GM12878 (cell line): ENCODE data around the gene RAB26. TPM values are rescaled to one million over a fixed set of nuclear protein-coding genes. Genes with fewer than 3 reads are reported as not detected.

Experiments used
- ATAC-seq: fragments of 200-7000 bp; cut with Tn5 transposase; 3 replicates; pipeline ENCODE4 v1.9.1; 2020; ENCODE audit warnings: mild to moderate bottlenecking, moderate library complexity
- BruUV-seq: library from RNA; stranded (reverse); fragments of 400-500 nt; replicated peaks from 2 replicates; lab custom pipeline; 2021; lab: Mats Ljungman, UMichigan
- CTCF ChIA-PET: fragments of 300-600 bp; sonication (Branson Sonifier 250); formaldehyde crosslinking; extraction: SDS; loops from one replicate; lab custom pipeline; 2021; ENCODE audit warnings: inconsistent platforms; lab: Yijun Ruan, JAX
- POLR2A ChIA-PET: fragments of 350-600 bp; formaldehyde crosslinking; extraction: SDS; loops from one replicate; lab custom pipeline; 2021; ENCODE audit warnings: inconsistent platforms; lab: Charles Lee
- RAD21 ChIA-PET: fragments of 300-600 bp; sonication (Branson Sonifier 250); formaldehyde crosslinking; loops from one replicate; lab custom pipeline; 2023; ENCODE audit warnings: antibody characterized with exemption; ENCODE audit not compliant: unreplicated experiment; lab: Charles Lee
- SMC1A ChIA-PET: fragments of 300-600 bp; sonication (Branson Sonifier 250); formaldehyde crosslinking; loops from one replicate; lab custom pipeline; 2023; ENCODE audit not compliant: unreplicated experiment, uncharacterized antibody; lab: Charles Lee
- DNase-seq: peaks from one replicate; pipeline ENCODE4 v3.0.0-alpha.2; 2011; ENCODE audit warnings: low read depth, low spot score
- FAIRE-seq: peaks from 3 replicates; lab custom pipeline; 2011; peaks lifted over from hg19 to GRCh38; lab: Jason Lieb, UNC
- H2AFZ ChIP-seq: 2 replicates; pipeline ENCODE4 v1.6.0; 2011; ENCODE audit warnings: low read depth, low read length, control low read depth; ENCODE audit not compliant: control insufficient read depth
- H3K27ac ChIP-seq: 2 replicates; pipeline ENCODE4 v1.5.1; 2011; ENCODE audit warnings: control low read depth; ENCODE audit not compliant: control insufficient read depth, insufficient read depth
- H3K27me3 ChIP-seq, 2 experiments: replicated peaks in 1 of 2; 2 replicates each; pipeline versions ENCODE4 v1.6.0 to v1.6.1; 2011; ENCODE audit warnings: low read length in 1 of 2; ENCODE audit not compliant: control insufficient read depth in 2 of 2, insufficient read depth in 2 of 2
- H3K36me3 ChIP-seq, 2 experiments: 2 replicates each; pipeline ENCODE4 v1.5.1; 2011; ENCODE audit warnings: low read length in 1 of 2; ENCODE audit not compliant: control insufficient read depth in 2 of 2, insufficient read depth in 2 of 2
- H3K4me1 ChIP-seq: 2 replicates; pipeline ENCODE4 v1.6.1; 2011; ENCODE audit warnings: mild to moderate bottlenecking, low read length, moderate library complexity, mixed read lengths; ENCODE audit not compliant: control insufficient read depth, insufficient read depth
- H3K4me2 ChIP-seq: 2 replicates; pipeline ENCODE4 v1.6.0; 2011; ENCODE audit warnings: control low read depth; ENCODE audit not compliant: control insufficient read depth, insufficient read depth
- H3K4me3 ChIP-seq: fragments of 200-600 bp; sonication (generic); 2 replicates; pipeline ENCODE4 v1.5.1; 2016
- H3K79me2 ChIP-seq: 2 replicates; pipeline ENCODE4 v1.6.0; 2011; ENCODE audit warnings: low read length; ENCODE audit not compliant: control insufficient read depth, insufficient read depth
- H3K9ac ChIP-seq: 2 replicates; pipeline ENCODE4 v1.8.0; 2011; ENCODE audit warnings: low read length, control low read depth, mixed read lengths; ENCODE audit not compliant: control insufficient read depth, insufficient read depth
- H3K9me3 ChIP-seq: replicated peaks from 3 replicates; pipeline ENCODE4 v1.5.1; 2011; ENCODE audit warnings: mild to moderate bottlenecking, low read length; ENCODE audit not compliant: control insufficient read depth, insufficient read depth
- H4K20me1 ChIP-seq: 2 replicates; pipeline ENCODE4 v1.6.0; 2011; ENCODE audit not compliant: control insufficient read depth, insufficient read depth
- ATF7 ChIP-seq: fragments of 450-650 bp; IDR thresholded peaks from 2 replicates; pipeline ENCODE4 v1.6.1; 2016; ENCODE audit warnings: low read depth, mild to moderate bottlenecking
- BHLHE40 ChIP-seq, 2 experiments: fragments of 450-650 bp in 1 of 2; IDR thresholded peaks; 2 replicates each; pipeline ENCODE4 v1.6.1; 2011 to 2017; ENCODE audit warnings: low read depth in 2 of 2, borderline replicate concordance in 1 of 2, improper control_type of control experiment in 1 of 2, low read length in 1 of 2, mild to moderate bottlenecking in 1 of 2
- BMI1 ChIP-seq: fragments of 450-650 bp; IDR thresholded peaks from 2 replicates; pipeline ENCODE4 v1.6.1; 2016; ENCODE audit warnings: mild to moderate bottlenecking, moderate library complexity, borderline replicate concordance
- CHD4 ChIP-seq: fragments of 200-600 bp; sonication (generic); IDR thresholded peaks from 2 replicates; pipeline ENCODE4 v1.6.1; 2016; ENCODE audit warnings: mild to moderate bottlenecking
- JUNB ChIP-seq: IDR thresholded peaks from 2 replicates; pipeline ENCODE4 v1.6.1; 2016; ENCODE audit warnings: antibody characterized with exemption, mild to moderate bottlenecking
- KLF5 ChIP-seq: fragments of 450-650 bp; IDR thresholded peaks from 2 replicates; pipeline ENCODE4 v1.6.1; 2014; ENCODE audit warnings: mild to moderate bottlenecking; ENCODE audit not compliant: partially characterized antibody
- MYB ChIP-seq: fragments of 150-350 bp; IDR thresholded peaks from 2 replicates; pipeline ENCODE4 v1.6.1; 2014; ENCODE audit warnings: mild to moderate bottlenecking, low read depth, low read length, borderline replicate concordance
- NBN ChIP-seq: fragments of 450-650 bp; IDR thresholded peaks from 2 replicates; pipeline ENCODE4 v1.6.1; 2016
- RAD21 ChIP-seq: IDR thresholded peaks from 2 replicates; pipeline ENCODE4 v1.6.1; 2011; ENCODE audit warnings: mild to moderate bottlenecking, low read depth, low read length, moderate library complexity; ENCODE audit not compliant: insufficient read depth
- RAD51 ChIP-seq: fragments of 450-650 bp; IDR thresholded peaks from 2 replicates; pipeline ENCODE4 v1.6.1; 2016; ENCODE audit warnings: moderate library complexity, mild to moderate bottlenecking, inconsistent platforms
- SIN3A ChIP-seq: IDR thresholded peaks from 2 replicates; pipeline ENCODE4 v1.6.1; 2012; ENCODE audit warnings: low read depth, low read length, improper control_type of control experiment
- SMC3 ChIP-seq: IDR thresholded peaks from 2 replicates; pipeline ENCODE4 v1.6.1; 2011; ENCODE audit warnings: low read length, improper control_type of control experiment, borderline replicate concordance
- SREBF2 ChIP-seq: IDR thresholded peaks from 2 replicates; pipeline ENCODE4 v1.6.1; 2012; ENCODE audit warnings: mild to moderate bottlenecking, low read length
- WGBS: methylation state at CpG from one replicate; pipeline ENCODE4 v1.1.6; 2016; ENCODE audit warnings: low lambda C conversion rate; ENCODE audit not compliant: insufficient replicate concordance, insufficient coverage; ENCODE audit errors: missing lambda C conversion rate; 5-methylcytosine and 5-hydroxymethylcytosine counted together
- in situ Hi-C: fragments of 300-500 bp; cut with MboI; formaldehyde crosslinking; loops from 9 replicates; pipeline ENCODE4 v1.14.3; 2018; ENCODE audit warnings: mixed read lengths
- intact Hi-C: fragments of 100-400 bp; cut with micrococcal nuclease; formaldehyde crosslinking; loops from one replicate; pipeline ENCODE4 v1.14.2; 2022; ENCODE audit not compliant: unreplicated experiment
- polyA plus RNA-seq, 11 experiments: library from polyadenylated mRNA; depleted of rRNA in 4 of 11; unstranded in 6 of 11; stranded (reverse) in 5 of 11; fragments of >200 nt; fragmentation: Nextera tagmentation in 4 of 11; fragmentation: Illumina TruSeq in 1 of 11; extraction: Ambion mirVana in 4 of 11; extraction: Trizol in 1 of 11; gene quantifications; 1 replicate in 1 of 11; 2 replicates in 10 of 11; pipeline versions ENCODE4 v1.2.1 to v1.2.3, GENCODE V29; 2011 to 2016; ENCODE audit warnings: inconsistent platforms in 2 of 11, missing spikeins in 2 of 11, low read depth in 1 of 11
- total RNA-seq, 4 experiments: library from RNA; depleted of rRNA in 3 of 4; stranded (reverse); fragments of >200 nt in 3 of 4; fragmentation: Illumina TruSeq in 1 of 4; extraction: Trizol in 1 of 4; gene quantifications; 2 replicates each; pipeline versions ENCODE4 v1.2.1 to v1.2.3, GENCODE V29; 2013 to 2021
- TF ChIP-seq, protein P1 (sequence below): fragments of 450-650 bp; IDR thresholded peaks from 2 replicates; pipeline ENCODE4 v1.6.1; 2016; ENCODE audit warnings: mild to moderate bottlenecking, moderate library complexity, borderline replicate concordance
- TF ChIP-seq, protein P2 (sequence below): IDR thresholded peaks from 2 replicates; pipeline ENCODE4 v1.6.1; 2011; ENCODE audit warnings: mild to moderate bottlenecking, low read depth, low read length, moderate library complexity; ENCODE audit not compliant: insufficient replicate concordance
- TF ChIP-seq, protein P3 (sequence below): fragments of 450-650 bp; IDR thresholded peaks from 2 replicates; pipeline ENCODE4 v1.6.1; 2016; ENCODE audit warnings: mild to moderate bottlenecking
- TF ChIP-seq, protein P4 (sequence below): fragments of 450-650 bp; IDR thresholded peaks from 2 replicates; pipeline ENCODE4 v1.6.1; 2017; ENCODE audit warnings: mild to moderate bottlenecking, low read depth, inconsistent platforms; ENCODE audit not compliant: poor library complexity, severe bottlenecking

Gene RAB26
- total and polyA plus RNA-seq, 10 of the 15 experiments (the other 5 are each of a cell fraction or from before 2014, with no cell fraction given), result 0.13 to 4.5 (median 0.33) TPM; not detected in 1

DNA sequence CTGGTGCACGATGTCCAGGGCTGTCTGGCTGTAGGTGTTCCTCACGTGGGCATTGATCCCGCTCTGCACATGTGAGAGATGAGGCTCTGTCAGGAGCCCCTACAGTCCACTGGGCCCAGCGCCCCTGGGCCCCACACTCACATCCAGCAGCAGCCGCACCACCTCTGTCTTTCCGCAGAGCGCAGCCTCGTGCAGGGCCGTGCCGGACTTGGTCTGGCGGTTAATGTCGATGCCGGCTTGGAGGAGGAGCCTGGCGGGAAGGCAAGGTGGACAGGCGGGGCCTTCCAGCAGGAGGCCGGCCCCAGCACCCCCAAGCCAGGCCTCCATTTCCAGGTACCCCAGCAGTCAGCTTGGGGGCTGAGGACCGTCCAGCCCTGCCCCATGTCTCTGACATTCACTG, 38.8 kb downstream of the RAB26 start:
- RAD21 ChIA-PET, result no interaction called here
- intact Hi-C loops (no loop called here), in situ Hi-C loops (no loop called here)
- H3K79me2 ChIP-seq, result no peaks in the 10 kb centered on the region
- SMC1A ChIA-PET, result no interaction called here
- H3K27me3 ChIP-seq, result no peaks in the 10 kb centered on the region; a peak in 1 of 4 replicates
- no peak for ATAC-seq
- CTCF ChIA-PET, result interaction anchor here (0.6 kb wide), 1 partner anchor 233 kb away, joined by 3 read pairs; the partner anchor contains the start of gene RPL3L
- BruUV-seq, result no TSS peak
- no peak overlapping the region for H3K9ac ChIP-seq
- H3K4me3 ChIP-seq, result no peak overlapping the region
- no peak overlapping the region for H3K27ac ChIP-seq
- no peaks in the 10 kb centered on the region for H3K36me3 ChIP-seq
- no peaks in the 10 kb centered on the region for H3K9me3 ChIP-seq
- no peak overlapping the region for H2AFZ ChIP-seq
- 78% methylated on average over 17 of the region's 17 CpGs for WGBS
- POLR2A ChIA-PET, result no interaction called here
- no peak for FAIRE-seq
- no peak for DNase-seq
- H3K4me1 ChIP-seq, result no peaks in the 10 kb centered on the region
- no peak overlapping the region for H3K4me2 ChIP-seq
- no peaks in the 10 kb centered on the region for H4K20me1 ChIP-seq
- TF ChIP-seq SMC3 (no peak), SIN3A (no peak), BMI1 (no peak), ATF7 (no peak), NBN (no peak), RAD21 (no peak), SREBF2 (no peak), BHLHE40 (IDR thresholded peaks at IDR 0.05; ENCODE audit: borderline replicate concordance in 1 of 2, low read depth in 2 of 2, low read length in 1 of 2) (no peak), MYB (no peak), RAD51 (no peak), KLF5 (no peak), JUNB (no peak), CHD4 (no peak)
- TF ChIP-seq, protein P1, sequence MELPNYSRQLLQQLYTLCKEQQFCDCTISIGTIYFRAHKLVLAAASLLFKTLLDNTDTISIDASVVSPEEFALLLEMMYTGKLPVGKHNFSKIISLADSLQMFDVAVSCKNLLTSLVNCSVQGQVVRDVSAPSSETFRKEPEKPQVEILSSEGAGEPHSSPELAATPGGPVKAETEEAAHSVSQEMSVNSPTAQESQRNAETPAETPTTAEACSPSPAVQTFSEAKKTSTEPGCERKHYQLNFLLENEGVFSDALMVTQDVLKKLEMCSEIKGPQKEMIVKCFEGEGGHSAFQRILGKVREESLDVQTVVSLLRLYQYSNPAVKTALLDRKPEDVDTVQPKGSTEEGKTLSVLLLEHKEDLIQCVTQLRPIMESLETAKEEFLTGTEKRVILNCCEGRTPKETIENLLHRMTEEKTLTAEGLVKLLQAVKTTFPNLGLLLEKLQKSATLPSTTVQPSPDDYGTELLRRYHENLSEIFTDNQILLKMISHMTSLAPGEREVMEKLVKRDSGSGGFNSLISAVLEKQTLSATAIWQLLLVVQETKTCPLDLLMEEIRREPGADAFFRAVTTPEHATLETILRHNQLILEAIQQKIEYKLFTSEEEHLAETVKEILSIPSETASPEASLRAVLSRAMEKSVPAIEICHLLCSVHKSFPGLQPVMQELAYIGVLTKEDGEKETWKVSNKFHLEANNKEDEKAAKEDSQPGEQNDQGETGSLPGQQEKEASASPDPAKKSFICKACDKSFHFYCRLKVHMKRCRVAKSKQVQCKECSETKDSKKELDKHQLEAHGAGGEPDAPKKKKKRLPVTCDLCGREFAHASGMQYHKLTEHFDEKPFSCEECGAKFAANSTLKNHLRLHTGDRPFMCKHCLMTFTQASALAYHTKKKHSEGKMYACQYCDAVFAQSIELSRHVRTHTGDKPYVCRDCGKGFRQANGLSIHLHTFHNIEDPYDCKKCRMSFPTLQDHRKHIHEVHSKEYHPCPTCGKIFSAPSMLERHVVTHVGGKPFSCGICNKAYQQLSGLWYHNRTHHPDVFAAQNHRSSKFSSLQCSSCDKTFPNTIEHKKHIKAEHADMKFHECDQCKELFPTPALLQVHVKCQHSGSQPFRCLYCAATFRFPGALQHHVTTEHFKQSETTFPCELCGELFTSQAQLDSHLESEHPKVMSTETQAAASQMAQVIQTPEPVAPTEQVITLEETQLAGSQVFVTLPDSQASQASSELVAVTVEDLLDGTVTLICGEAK, result no peak
- TF ChIP-seq, protein P2, sequence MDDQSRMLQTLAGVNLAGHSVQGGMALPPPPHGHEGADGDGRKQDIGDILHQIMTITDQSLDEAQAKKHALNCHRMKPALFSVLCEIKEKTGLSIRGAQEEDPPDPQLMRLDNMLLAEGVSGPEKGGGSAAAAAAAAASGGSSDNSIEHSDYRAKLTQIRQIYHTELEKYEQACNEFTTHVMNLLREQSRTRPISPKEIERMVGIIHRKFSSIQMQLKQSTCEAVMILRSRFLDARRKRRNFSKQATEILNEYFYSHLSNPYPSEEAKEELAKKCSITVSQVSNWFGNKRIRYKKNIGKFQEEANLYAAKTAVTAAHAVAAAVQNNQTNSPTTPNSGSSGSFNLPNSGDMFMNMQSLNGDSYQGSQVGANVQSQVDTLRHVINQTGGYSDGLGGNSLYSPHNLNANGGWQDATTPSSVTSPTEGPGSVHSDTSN, result no peak
- TF ChIP-seq, protein P3, sequence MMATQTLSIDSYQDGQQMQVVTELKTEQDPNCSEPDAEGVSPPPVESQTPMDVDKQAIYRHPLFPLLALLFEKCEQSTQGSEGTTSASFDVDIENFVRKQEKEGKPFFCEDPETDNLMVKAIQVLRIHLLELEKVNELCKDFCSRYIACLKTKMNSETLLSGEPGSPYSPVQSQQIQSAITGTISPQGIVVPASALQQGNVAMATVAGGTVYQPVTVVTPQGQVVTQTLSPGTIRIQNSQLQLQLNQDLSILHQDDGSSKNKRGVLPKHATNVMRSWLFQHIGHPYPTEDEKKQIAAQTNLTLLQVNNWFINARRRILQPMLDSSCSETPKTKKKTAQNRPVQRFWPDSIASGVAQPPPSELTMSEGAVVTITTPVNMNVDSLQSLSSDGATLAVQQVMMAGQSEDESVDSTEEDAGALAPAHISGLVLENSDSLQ, result no peak
- TF ChIP-seq, protein P4, sequence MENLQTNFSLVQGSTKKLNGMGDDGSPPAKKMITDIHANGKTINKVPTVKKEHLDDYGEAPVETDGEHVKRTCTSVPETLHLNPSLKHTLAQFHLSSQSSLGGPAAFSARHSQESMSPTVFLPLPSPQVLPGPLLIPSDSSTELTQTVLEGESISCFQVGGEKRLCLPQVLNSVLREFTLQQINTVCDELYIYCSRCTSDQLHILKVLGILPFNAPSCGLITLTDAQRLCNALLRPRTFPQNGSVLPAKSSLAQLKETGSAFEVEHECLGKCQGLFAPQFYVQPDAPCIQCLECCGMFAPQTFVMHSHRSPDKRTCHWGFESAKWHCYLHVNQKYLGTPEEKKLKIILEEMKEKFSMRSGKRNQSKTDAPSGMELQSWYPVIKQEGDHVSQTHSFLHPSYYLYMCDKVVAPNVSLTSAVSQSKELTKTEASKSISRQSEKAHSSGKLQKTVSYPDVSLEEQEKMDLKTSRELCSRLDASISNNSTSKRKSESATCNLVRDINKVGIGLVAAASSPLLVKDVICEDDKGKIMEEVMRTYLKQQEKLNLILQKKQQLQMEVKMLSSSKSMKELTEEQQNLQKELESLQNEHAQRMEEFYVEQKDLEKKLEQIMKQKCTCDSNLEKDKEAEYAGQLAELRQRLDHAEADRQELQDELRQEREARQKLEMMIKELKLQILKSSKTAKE, result no peak
